Jurkat, Clone E6-1 (cell line): ENCODE data around the gene RPA3.
"Not testable (repeated sequence)": the region's sequence is repeated elsewhere in the genome, so short reads cannot be mapped to it uniquely, and the experiment has no call there.

Source experiments
- DNase-seq: peaks from one replicate; pipeline ENCODE4 v3.0.0-alpha.2; 2011; ENCODE audit warnings: low read depth, low spot score
- H3K4me3 ChIP-seq: 2 replicates; pipeline ENCODE4 v1.5.1; 2011; ENCODE audit warnings: mild to moderate bottlenecking, low read length, control low read depth, moderate library complexity

The RPA3 gene

DNA sequence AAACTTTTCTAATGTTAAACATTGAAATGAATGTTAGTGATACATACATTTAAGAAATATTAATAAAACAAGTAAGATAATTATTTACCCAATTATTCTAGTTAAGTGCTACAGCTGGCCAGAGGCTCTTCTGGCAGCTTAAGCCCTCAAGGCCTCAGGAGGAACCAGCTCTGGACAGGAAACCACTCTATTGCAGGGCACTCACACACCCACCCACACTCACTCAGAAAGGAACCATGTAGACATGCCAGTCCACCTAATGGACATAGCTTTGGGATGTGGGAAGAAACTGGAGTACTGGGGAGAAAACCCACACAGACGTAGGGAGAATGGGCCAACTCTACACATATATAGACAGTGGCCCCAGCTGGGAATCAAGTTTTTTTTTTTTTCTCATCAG lies 49.7 kb downstream of the RPA3 start:
- no peak for DNase-seq

DNA sequence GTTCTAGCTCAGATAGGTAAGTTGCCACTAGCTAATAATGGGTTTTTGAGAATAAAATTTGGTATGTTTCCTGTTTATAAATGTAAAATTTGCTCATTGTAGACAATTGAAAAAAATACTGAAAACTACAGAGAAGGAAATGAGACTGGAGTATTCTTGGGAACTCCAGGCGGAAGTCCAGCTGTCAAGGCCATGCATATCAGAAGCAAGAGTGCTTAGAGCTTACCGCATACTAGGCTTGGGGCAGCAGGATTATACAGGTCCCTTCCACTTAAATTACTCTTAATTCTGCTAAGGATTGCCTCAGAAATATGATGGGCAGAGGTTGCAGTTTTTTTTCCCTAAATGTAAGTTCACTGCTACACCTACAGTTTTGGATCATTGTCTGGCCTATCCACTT lies 51.2 kb downstream of the RPA3 start:
- DNase-seq = no peak
- no peak overlapping the region for H3K4me3 ChIP-seq

More for the DNA sequence above, 49.7 kb downstream of the RPA3 start:
- no peak overlapping the region for H3K4me3 ChIP-seq

DNA sequence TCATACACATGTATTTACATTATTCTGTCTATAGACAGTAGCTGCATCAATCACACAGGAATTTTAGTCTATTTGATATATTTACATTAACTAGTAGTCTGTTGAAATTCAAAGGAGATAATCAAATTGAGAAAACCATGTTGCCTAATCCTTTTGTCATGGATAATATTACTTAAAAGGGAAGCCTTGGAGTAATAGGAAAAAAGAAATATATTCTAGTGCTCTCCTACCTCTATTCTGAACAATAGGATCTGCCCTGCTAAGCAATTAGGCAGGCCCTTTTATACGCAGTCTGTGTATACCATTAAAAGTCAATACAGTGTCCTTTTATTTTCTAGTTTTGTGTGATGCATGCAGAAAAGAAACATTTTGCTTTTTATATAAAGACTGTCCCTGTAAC lies 53.4 kb downstream of the RPA3 start:
- no peak for DNase-seq
- H3K4me3 ChIP-seq = no peak overlapping the region

GRCh38 chr7:7664291-7664690 lies 54.1 kb downstream of the RPA3 start:
- H3K4me3 ChIP-seq = no peak overlapping the region
- DNase-seq = no peak

DNA sequence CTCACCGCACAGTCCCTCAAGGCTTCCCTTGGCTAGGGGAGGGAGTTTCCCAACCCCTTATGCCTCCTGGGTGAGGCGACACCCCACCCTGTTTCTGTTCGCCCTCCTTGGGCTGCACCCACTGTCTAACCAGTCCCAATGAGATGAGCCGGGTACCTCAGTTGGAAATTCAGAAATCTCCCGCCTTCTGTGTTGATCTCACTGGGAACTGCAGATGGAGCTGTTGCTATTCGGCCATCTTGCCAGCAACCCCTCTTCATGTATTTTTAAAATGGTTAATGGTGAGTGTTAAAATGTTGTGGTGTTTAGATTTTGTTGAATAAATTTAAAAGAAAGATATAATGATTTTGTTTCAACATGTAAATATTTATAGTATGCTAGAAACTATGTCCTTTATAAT lies 55.9 kb downstream of the RPA3 start:
- no peak overlapping the region for H3K4me3 ChIP-seq
- DNase-seq = no peak

DNA sequence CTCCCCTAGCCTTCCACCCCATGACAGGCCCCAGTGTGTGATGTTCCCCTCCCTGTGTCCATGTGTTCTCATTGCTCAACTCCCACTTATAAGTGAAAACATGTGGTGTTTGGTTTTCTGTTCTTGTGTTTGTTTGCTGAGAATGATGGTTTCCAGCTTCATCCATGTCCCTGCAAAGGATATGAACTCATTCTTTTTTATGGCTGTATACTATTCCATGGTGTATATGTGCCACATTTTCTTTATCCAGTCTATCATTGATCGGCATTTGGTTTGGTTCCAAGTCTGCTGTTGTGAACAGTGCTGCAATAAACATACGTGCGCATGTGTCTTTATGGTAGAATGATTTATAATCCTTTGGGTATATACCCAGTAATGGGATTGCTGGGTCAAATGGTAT lies 61.9 kb downstream of the RPA3 start:
- DNase-seq, H3K4me3 ChIP-seq: not testable (repeated sequence)

DNA sequence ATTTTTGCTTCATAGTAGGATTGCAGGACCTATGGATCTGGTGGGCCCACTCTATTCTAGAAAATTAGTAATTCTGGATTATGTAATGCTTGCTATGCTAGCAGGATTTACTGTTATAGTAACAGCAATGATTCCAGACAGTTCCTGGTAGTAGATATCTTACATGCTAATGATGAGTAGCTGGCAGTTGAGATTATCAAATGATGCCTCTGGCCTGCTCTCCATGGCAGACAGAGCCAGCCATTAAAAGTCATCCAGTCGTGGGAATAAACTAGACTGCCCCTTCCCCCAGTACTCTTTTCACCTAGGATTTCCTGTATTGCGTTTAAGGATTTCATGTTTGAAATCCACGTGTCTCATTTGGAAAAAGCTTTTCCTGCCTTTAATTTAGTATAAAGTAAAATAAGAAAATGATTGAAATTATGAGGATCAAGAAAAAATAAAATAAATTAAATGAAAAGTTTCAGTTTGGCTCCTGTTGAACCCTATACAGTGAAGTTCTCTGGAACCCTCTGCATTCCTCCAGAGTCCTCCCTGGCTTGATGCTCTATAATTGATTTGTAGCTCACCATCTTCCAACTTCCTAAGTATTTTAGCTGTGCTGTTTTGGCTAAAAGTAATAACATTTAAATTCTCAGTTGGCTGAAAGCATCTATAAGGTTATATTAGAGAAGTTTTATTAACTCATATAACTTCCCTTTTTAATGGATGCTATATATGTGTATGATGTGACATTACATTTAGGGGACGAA lies 63.3 kb downstream of the RPA3 start:
- DNase-seq = no peak
- no peak overlapping the region for H3K4me3 ChIP-seq

DNA sequence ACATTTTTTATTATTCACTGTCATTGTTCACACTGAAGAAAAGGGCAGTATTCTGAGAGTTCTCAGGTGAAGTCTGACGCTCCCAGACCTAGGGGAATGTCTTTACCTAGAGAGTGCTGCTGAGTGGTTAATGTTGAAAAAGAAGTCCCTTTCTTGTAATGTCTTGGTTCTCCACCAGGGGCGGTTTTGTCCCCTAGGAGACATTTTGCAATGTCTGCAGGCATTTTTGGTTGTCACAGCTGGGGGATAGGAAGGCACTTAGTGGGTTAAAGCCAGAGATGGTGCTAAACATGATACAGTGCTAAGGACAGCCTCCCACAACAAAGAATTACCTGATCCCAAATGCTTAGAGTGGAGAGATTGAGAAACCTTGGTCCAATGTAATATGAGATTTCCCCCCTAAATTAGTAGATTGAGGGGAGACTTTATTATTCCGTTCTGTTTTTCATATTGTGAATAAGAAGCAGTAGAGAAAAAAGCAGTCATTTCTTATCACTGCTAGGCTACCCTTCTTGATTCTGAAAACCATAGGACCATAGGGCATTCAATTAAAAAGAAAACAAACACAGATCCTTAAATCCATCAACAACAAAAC lies 64.7 kb downstream of the RPA3 start:
- H3K4me3 ChIP-seq = no peak overlapping the region

GRCh38 chr7:7652798-7653540 lies 65.4 kb downstream of the RPA3 start:
- DNase-seq = no peak
- H3K4me3 ChIP-seq = no peak overlapping the region

More for the DNA sequence above, 64.7 kb downstream of the RPA3 start:
- DNase-seq = peak; percentile 56

GRCh38 chr7:7651479-7651878 lies 66.9 kb downstream of the RPA3 start:
- no peak for DNase-seq

DNA sequence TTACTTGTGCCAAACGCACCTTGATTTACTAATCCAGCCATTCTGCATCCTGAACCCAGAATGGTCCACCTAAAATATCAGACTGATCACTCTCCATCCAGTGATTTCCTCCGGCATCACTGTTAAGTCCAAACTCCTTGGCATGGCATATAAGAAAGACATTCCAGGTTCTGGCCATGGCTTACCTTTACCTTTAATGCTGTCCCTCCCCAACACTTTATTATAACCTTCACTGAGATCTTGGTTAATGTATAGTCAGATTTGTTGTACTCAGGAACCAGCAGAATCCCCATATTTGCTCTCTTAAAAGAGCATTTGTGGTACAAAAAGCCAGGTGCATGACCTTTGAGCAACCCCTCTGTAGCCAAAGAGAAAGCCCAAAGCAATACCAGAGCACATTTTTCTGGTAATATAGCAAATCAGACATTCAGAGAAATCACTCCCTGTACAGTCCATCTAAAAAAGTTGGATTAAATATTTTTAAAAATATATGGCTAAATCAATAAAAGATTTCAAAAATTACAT lies 67.7 kb downstream of the RPA3 start:
- DNase-seq = no peak
- H3K4me3 ChIP-seq = no peak overlapping the region

More at GRCh38 chr7:7651479-7651878, 66.9 kb downstream of the RPA3 start:
- H3K4me3 ChIP-seq = no peak overlapping the region

- no peak for DNase-seq
- no peak overlapping the region for H3K4me3 ChIP-seq
Measured at GRCh38 chr7:7647495-7648036, 70.8 kb downstream of the RPA3 start.

- no peak for DNase-seq
- H3K4me3 ChIP-seq = no peak overlapping the region
Measured at GRCh38 chr7:7642081-7642480, 76.3 kb downstream of the RPA3 start.

DNA sequence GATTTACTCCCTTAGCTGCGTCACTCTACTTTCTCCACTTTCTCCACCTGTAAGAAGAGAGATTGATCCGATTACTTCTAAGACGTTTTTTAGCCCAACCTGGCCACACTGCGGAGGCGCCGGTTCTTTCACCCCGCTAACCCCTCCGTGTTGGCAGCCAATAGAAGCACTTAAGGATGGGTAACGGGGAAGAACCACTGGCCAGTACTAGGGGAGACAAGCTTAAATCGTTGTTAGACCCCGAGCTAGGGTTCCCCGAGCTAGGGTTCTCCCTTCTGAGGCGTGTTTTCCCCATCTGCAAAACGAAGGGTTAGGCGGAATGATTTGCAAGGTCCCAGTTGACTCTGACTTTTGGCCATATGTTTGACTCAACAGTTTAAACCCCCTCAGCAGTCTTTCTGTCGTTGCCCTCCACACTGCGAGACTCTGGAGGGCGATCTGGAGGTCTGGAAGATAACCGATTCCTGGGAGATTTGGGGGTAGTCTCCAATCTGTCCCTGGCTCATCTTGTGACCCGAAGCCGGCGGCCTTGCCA lies 77.2 kb downstream of the RPA3 start:
- DNase-seq = no peak

GRCh38 chr7:7640221-7641128 lies 77.9 kb downstream of the RPA3 start, which contains the start of gene UMAD1:
Gene UMAD1 (plus strand): TSS chr7:7640752. CDS start chr7:7673372, 32,620 bp downstream.
- peak within 1 kb of the TSS; percentile 96 for H3K4me3 ChIP-seq
- DNase-seq = peak; percentile 99

More for the DNA sequence above, 77.2 kb downstream of the RPA3 start:
- peak overlapping the region; percentile 96 for H3K4me3 ChIP-seq

GRCh38 chr7:7639847-7640220 lies 78.6 kb downstream of the RPA3 start:
- DNase-seq = peak; percentile 32
- peak overlapping the region; percentile 96 for H3K4me3 ChIP-seq

DNA sequence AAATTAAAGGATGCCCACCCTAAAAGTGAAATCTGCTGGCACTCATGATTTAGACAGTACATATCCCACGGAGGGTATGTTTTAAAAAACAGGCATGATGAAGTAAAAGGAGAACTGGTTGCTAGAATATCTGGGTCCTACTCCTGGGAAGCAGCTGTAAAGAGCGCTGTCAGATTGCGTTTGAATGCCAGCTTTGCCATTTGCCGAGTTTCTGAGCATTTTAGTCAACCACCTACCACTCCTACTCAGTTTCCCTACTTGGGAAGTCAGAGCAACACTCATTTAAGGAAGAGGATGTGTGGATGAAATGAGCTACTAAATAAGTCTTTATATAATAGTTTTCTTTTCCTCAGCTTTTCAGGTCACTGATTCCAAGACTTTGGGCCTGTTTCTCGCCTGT lies 79.0 kb downstream of the RPA3 start:
- no peak for DNase-seq
- H3K4me3 ChIP-seq = peak overlapping the region; percentile 96

- no peak overlapping the region for H3K4me3 ChIP-seq
- DNase-seq = no peak
Measured at GRCh38 chr7:7630626-7631329, 87.6 kb downstream of the RPA3 start.
